Choroid plexus epithelial cell (primary cell): ENCODE results near the gene GPR173.

Experiments
- DNase-seq: peaks from one replicate; pipeline ENCODE4 v3.0.0-alpha.2; 2010; ENCODE audit warnings: low read depth
- H3K4me3 ChIP-seq: 2 replicates; pipeline ENCODE4 v1.5.1; 2011; ENCODE audit warnings: low read depth, mild to moderate bottlenecking, control low read depth, low read length, moderate library complexity
- CTCF ChIP-seq: conservative IDR thresholded peaks from 2 replicates; pipeline ENCODE4 v1.5.1; 2011; ENCODE audit warnings: low read depth, mild to moderate bottlenecking, control low read depth, inconsistent platforms, low read length, moderate library complexity

The GPR173 gene

GRCh38 chrX:53009032-53009431 is 39.6 kb upstream of the GPR173 start:
- DNase-seq = no peak
- TF ChIP-seq CTCF = no peak

GRCh38 chrX:53013291-53013690 is 35.3 kb upstream of the GPR173 start:
- H3K4me3 ChIP-seq = no peak overlapping the region
- TF ChIP-seq CTCF = no peak
- DNase-seq = no peak

More at GRCh38 chrX:53009032-53009431, 39.6 kb upstream of the GPR173 start:
- H3K4me3 ChIP-seq = no peak overlapping the region

GRCh38 chrX:53018627-53019026 is 30.0 kb upstream of the GPR173 start:
- H3K4me3 ChIP-seq = no peak overlapping the region
- DNase-seq = no peak
- peak; percentile 22 for TF ChIP-seq CTCF

GRCh38 chrX:53022381-53022780 is 26.2 kb upstream of the GPR173 start:
- no peak overlapping the region for H3K4me3 ChIP-seq
- TF ChIP-seq CTCF = no peak
- no peak for DNase-seq

GRCh38 chrX:53028678-53029077 is 19.9 kb upstream of the GPR173 start:
- H3K4me3 ChIP-seq = no peak overlapping the region
- DNase-seq = no peak
- no peak for TF ChIP-seq CTCF

GRCh38 chrX:53031380-53031779 is 17.2 kb upstream of the GPR173 start:
- no peak overlapping the region for H3K4me3 ChIP-seq
- DNase-seq = no peak
- no peak for TF ChIP-seq CTCF

- no peak for TF ChIP-seq CTCF
- no peak overlapping the region for H3K4me3 ChIP-seq
Observed at GRCh38 chrX:53036149-53036548, 12.4 kb upstream of the GPR173 start.

More at GRCh38 chrX:53036149-53036548, 12.4 kb upstream of the GPR173 start:
- no peak for DNase-seq
